Neural cell (in vitro differentiated cells): Measurements from ENCODE around the gene LACTBL1.

Experiments used
- CTCF ChIP-seq: fragments of 450-650 bp; IDR thresholded peaks from 2 replicates; pipeline ENCODE4 v1.5.1; 2014; ENCODE audit warnings: antibody characterized with exemption, mild to moderate bottlenecking, moderate library complexity; ENCODE audit not compliant: poor library complexity, severe bottlenecking
- EP300 ChIP-seq: fragments of 450-650 bp; conservative IDR thresholded peaks from 2 replicates; pipeline ENCODE4 v1.6.1; 2014; ENCODE audit warnings: antibody characterized with exemption, mild to moderate bottlenecking, moderate library complexity; ENCODE audit not compliant: poor library complexity, severe bottlenecking
- EZH2 ChIP-seq: fragments of 200-600, 300-800 bp; shearing (Covaris generic), sonication (generic); IDR thresholded peaks from 2 replicates; pipeline ENCODE4 v1.6.1; 2014; ENCODE audit warnings: antibody characterized with exemption, low read length, borderline replicate concordance, mild to moderate bottlenecking; ENCODE audit not compliant: insufficient read depth, poor library complexity, severe bottlenecking
- MXI1 ChIP-seq: fragments of 450-650 bp; conservative IDR thresholded peaks from 2 replicates; pipeline ENCODE4 v1.6.1; 2014; ENCODE audit warnings: antibody characterized with exemption, mild to moderate bottlenecking; ENCODE audit not compliant: poor library complexity, severe bottlenecking
- POLR2AphosphoS5 ChIP-seq: IDR thresholded peaks from 2 replicates; pipeline ENCODE4 v1.6.1; 2012
- RAD21 ChIP-seq: fragments of 450-650 bp; conservative IDR thresholded peaks from 2 replicates; pipeline ENCODE4 v1.6.1; 2014; ENCODE audit warnings: antibody characterized with exemption, mild to moderate bottlenecking, moderate library complexity
- REST ChIP-seq: IDR thresholded peaks from 2 replicates; pipeline ENCODE4 v1.6.1; 2012; ENCODE audit warnings: borderline replicate concordance
- SMC3 ChIP-seq: fragments of 450-650 bp; conservative IDR thresholded peaks from 2 replicates; pipeline ENCODE4 v1.6.1; 2014; ENCODE audit warnings: antibody characterized with exemption, mild to moderate bottlenecking, moderate library complexity; ENCODE audit not compliant: poor library complexity
- TAF1 ChIP-seq: IDR thresholded peaks from 2 replicates; pipeline ENCODE4 v1.6.1; 2012; ENCODE audit warnings: low read depth

GRCh38 chr1:22952694-22953056 lies 20.0 kb downstream of the LACTBL1 start:
- TF ChIP-seq CTCF (no peak), EZH2 (no peak), REST (no peak), TAF1 (no peak), EP300 (no peak), POLR2AphosphoS5 (no peak), RAD21 (no peak), MXI1 (no peak), SMC3 (no peak)
